ENCODE measurements around the gene STRN3. TPM values are rescaled to one million over a fixed set of nuclear protein-coding genes. Genes with fewer than 3 reads are reported as not detected.

STRN3 gene
- polyA plus RNA-seq, 3 donors, result 49.6 to 51.7 (median 51.6) TPM

GRCh38 chr14:30876692-30877091 is 149.5 kb downstream of the STRN3 start:
- no peak for DNase-seq (ENCODE audit: low read depth in 3 of 3, low spot score in 2 of 3)

DNA sequence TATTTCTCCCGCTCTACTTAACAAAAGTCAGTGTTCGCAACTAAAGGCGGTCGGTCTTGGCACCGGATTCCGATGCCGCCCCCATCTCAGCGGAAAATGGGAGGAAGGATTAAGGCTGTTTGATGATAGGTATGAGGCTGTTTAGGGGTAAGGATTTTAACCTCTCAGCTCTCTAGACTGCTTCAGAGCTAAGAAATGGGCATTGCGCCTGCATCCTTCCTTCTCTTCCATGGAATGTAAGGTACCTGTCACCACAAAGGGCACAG is 150.5 kb downstream of the STRN3 start:
- DNase-seq (ENCODE audit: low read depth in 3 of 3, low spot score in 2 of 3), result no peak

- no peak for DNase-seq (ENCODE audit: low read depth in 3 of 3, low spot score in 2 of 3)
These were observed 151.0 kb downstream of the STRN3 start for GRCh38 chr14:30874999-30875787.

- no peak for DNase-seq (ENCODE audit: low read depth in 3 of 3, low spot score in 2 of 3)
These were observed 151.8 kb downstream of the STRN3 start, which contains the start of gene COCH for GRCh38 chr14:30874120-30874998. COCH (plus strand) TSS chr14:30874559; CDS start chr14:30874939, 380 bp downstream.

DNA sequence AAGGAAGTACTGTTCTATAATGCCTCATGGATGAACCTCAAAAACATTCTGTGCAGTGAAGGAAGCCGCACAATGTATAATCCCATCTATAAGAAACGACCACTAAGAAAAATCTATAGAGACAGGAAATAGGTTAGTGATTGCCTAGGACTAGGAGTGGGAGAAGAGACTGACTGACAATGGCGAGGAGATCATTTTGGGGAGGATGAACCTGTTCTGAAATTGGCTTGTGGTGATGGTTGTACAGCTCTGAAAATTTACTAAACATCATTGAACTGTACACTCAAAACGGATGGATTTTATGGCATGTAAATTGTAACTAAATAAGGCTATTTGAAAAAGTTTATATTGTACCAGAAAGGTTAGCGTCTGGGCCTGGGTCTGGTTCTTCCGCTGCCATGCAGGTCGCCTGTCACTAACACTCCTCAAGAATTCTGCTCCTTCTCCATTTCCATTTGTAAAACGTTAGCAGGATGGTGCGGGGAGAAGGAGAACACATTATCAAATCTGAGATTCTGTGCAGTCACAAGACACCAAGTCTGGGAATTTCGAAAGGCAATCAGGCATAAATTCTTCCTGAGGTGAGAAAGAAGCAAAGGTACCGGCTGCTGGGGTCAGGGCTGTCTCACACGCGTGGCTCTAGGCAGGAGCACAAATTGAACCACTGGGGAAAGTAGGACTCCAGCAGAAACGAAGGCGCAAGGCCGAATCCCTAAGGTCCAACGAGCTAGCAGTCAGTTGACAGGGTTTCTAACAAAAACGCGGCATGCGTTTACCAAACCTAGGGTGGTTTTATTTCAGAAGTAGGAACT is 152.7 kb downstream of the STRN3 start:
- no peak for DNase-seq (ENCODE audit: low read depth in 3 of 3, low spot score in 2 of 3)

DNA sequence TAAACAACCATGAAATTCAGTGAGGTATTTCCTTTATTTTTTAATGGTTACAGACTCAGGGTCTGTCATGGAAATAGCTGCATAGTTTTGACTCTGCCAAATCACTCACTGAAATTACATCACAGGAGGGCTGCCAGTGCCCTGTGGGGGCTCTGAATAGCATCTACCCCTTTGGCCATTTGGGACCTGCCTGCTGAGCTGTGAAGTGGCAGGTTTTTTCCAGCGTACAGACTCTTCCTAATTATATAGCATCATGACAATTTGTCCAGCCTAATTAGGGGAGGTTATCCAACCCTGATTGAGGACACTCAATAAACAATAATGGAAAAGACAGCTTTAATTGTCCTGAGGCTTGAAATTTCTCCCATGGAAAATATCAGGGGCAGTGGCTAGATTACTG is 153.6 kb downstream of the STRN3 start:
- DNase-seq (ENCODE audit: low read depth in 3 of 3, low spot score in 2 of 3), result no peak

DNA sequence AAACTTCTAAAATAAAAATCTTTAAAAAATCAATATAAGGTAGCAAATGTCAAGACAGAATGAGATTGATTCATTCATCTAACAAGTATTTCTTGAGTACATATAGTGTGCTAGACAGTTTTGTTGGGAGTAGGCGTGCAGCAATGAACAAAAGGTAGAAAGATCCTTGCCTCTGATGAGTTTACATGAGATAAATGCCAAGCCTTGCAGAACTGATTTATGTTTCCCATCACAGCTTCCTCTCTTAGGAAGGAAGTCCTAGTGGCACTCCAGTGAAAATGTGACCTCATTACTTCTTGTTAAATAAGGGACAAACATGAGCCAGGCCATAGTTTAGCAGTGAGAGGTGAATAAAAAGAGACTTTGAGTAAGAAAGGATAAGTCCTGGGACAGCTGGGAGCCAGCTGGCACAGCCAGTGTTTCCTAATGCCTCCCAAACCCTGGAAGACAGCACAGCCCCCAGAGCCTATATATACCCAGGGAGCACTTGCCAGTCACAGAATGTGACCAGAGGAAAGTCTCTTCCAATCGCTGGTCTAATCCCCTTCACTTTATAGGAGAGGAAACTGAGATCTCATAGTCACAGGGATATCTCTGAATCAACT is 156.5 kb downstream of the STRN3 start:
- DNase-seq (ENCODE audit: low read depth in 3 of 3, low spot score in 2 of 3), result no peak

DNA sequence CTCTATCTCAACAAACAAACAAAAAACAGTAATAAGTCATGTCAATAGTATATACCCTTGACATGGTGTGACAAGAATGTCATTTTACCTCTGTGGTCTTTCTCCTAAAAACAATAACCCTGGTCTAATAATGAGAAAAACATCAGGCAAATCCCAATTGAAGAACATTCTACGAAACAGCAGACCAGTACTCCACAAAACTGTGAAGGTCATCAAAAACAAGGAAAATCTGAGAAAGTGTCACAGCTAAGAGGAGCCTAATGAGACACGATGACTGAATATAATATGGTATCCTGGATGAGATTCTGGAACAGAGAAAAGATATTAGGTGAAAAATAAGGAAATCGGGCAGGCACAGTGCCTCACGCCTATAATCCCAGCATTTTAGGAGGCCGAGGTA is 157.4 kb downstream of the STRN3 start:
- no peak for DNase-seq (ENCODE audit: low read depth in 3 of 3, low spot score in 2 of 3)

DNA sequence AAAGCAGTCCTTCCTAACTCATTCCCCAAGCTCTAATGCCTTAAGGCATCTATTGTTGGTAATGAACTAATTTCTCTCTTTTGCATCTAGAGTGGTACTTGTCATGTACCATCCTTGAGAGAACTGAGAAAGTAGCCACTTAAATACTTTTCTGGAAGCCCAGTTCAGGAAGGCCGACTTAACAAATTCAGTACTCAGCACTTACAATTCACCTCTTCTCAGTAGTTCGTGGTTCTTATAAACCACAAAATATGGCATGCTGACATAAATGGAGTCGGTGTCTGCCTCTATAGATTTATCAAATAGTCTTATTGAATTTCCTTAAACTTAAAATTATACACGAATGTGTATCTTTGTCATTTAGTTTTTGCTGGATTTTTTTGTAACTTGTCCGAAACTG is 161.2 kb downstream of the STRN3 start:
- no peak for DNase-seq (ENCODE audit: low read depth in 3 of 3, low spot score in 2 of 3)

DNA sequence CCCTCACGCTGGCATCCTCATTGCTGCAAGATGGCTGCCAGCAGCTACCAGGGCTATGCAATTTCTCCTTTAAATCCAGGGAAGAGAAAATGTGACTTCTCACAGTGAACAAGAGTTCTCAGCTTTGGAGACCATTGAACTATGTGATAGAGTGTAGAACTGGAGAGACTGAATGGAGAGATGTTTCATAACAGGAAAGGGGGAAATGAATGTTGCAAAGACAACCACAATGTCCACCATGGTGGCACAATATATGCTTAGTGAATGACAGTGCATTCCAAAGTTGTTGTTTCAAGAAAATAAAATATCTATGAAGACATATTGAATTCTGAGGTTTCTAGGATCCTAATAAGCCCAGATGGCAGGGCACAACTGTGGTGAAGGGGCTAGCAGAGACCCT is 165.0 kb downstream of the STRN3 start:
- no peak for DNase-seq (ENCODE audit: low read depth in 3 of 3, low spot score in 2 of 3)

- DNase-seq (ENCODE audit: low read depth in 3 of 3, low spot score in 2 of 3), result no peak
These were observed 170.7 kb downstream of the STRN3 start for GRCh38 chr14:30855345-30856037.

GRCh38 chr14:30854492-30854891 is 171.7 kb downstream of the STRN3 start:
- no peak for DNase-seq (ENCODE audit: low read depth in 3 of 3, low spot score in 2 of 3)

DNA sequence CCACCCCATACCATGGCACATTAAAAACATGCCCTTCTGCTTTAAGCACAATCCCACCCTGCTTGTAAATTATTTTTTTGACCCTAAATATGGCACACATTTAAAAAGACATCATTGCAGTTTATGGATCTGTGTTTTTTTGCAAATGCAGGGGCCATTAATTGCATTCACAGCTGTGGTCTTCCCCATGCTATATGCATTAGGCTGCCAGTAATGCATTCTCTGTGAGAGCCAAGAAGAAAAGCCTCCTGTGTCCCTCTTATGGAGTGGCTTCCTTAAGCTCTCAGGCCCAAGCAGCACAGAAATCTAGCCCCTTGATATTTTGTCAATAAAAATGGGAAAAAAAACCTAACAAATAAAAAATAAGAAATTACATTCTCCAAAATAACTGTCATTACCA is 172.2 kb downstream of the STRN3 start:
- no peak for DNase-seq (ENCODE audit: low read depth in 3 of 3, low spot score in 2 of 3)

DNA sequence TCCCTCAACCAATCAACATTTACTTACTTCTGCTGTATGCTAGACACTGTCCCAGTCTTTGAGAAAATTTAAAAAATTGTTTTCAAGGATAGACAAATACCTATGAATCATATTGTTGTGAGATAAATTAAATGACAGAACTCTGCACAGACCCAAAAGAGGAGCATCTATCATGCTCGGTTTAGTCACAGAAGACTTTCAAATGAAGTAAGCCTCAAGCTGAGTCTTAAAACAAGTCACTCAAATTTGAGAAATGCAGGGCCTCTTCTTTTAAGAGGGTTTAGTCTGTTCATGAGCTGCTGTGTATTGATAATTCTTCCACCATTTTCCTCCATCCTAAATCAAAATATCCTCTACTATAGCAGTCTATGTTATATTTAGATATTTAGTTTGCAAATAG is 176.2 kb downstream of the STRN3 start:
- DNase-seq (ENCODE audit: low read depth in 3 of 3, low spot score in 2 of 3), result no peak

- no peak for DNase-seq (ENCODE audit: low read depth in 3 of 3, low spot score in 2 of 3)
These were observed 176.8 kb downstream of the STRN3 start for GRCh38 chr14:30849354-30849753.

DNA sequence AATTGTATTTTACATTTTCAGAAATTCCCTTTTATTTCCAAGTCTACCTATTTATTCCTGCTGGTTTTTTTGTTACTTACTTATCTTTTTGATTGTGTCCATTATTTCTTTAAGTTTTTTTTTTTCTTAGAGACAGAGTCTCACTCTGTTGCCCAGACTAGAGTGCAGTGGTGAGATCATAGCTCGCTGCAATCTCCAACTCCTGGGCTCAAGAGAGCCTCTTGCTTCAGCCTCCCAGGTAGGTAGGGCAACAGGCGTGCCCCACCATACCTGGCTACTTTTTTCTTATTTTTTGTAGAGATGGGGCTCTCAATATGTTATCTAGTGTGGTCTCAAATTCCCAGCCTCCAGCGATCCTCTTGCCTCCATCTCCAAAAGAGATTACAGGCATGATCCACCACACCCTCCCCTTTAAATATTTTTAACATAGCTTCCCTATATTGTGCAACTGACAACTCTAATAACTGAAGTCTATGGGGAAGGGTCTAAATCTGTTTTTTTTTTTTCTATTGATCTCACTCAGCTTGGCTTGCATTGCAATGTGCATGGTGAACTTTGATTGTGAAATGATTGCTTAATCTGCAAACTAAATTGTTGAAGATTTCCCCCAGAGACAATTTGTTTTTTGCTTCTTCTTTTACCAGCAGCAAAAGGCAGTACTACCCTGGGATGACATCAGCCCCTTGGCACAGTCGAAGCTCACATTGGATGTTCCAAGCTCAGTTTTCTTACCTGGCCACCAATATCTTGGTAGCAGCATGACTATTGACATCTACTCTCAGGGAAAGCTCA is 177.5 kb downstream of the STRN3 start:
- no peak for DNase-seq (ENCODE audit: low read depth in 3 of 3, low spot score in 2 of 3)
